Brain microvascular endothelial cell (primary cell): ENCODE measurements around the gene THSD4.

Source experiments
- DNase-seq: peaks from one replicate; pipeline ENCODE4 v3.0.0-alpha.2; 2020
- H3K27ac ChIP-seq: fragments of 250-450 bp; sonication (Bioruptor Pico); 2 replicates; pipeline ENCODE4 v1.5.1; 2020; ENCODE audit warnings: mild to moderate bottlenecking, moderate library complexity
- H3K27me3 ChIP-seq: fragments of 250-450 bp; sonication (Bioruptor Pico); replicated peaks from 2 replicates; pipeline ENCODE4 v1.5.1; 2020; ENCODE audit warnings: mild to moderate bottlenecking
- H3K36me3 ChIP-seq: fragments of 250-450 bp; sonication (Bioruptor Pico); replicated peaks from 2 replicates; pipeline ENCODE4 v1.5.1; 2020; ENCODE audit warnings: mild to moderate bottlenecking
- H3K4me3 ChIP-seq: 2 replicates; pipeline ENCODE4 v1.5.1; 2011; ENCODE audit warnings: low read depth, mild to moderate bottlenecking, control low read depth, low read length, moderate library complexity
- in situ Hi-C: cut with HindIII; loops from 2 replicates; pipeline ENCODE4 v1.10.0; 2017; ENCODE audit warnings: low sequenced_read_pairs, low pct_ligation_motif_present
- TF ChIP-seq, protein P1 (sequence below): IDR thresholded peaks from 2 replicates; pipeline ENCODE4 v1.5.1; 2011; ENCODE audit warnings: low read depth, mild to moderate bottlenecking, moderate library complexity, low read length, control low read depth, inconsistent platforms; ENCODE audit errors: missing control alignments

THSD4 gene

DNA sequence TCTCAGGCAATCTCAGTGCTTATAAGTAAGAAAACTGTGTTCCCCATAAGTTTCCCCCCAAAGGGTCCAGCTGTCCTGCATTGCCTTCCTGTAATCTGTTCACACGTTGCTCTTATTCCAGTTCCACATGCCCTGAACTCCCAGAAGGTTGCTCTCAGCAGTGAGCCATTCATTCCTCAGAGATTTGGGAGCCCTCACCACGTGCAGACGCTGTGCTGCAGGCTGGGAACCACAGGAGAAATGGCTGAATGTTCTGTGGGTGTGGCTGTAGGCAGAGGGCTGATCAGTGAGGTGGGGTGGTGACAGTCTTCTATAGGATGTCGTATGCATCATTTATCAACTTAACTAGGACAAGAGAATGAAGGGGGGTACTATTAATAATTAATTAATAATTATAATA lies 3.3 kb upstream of the THSD4 start:
- in situ Hi-C loops: loop anchor here (25.0 kb wide), 1 partner anchor 325 kb away; no protein-coding TSS in a partner anchor
- Histone ChIP-seq H3K4me3 (no peak overlapping the region), H3K27ac (no peak overlapping the region), H3K36me3 (no peaks in the 10 kb centered on the region), H3K27me3 (no peaks in the 10 kb centered on the region)
- TF ChIP-seq, protein P1, sequence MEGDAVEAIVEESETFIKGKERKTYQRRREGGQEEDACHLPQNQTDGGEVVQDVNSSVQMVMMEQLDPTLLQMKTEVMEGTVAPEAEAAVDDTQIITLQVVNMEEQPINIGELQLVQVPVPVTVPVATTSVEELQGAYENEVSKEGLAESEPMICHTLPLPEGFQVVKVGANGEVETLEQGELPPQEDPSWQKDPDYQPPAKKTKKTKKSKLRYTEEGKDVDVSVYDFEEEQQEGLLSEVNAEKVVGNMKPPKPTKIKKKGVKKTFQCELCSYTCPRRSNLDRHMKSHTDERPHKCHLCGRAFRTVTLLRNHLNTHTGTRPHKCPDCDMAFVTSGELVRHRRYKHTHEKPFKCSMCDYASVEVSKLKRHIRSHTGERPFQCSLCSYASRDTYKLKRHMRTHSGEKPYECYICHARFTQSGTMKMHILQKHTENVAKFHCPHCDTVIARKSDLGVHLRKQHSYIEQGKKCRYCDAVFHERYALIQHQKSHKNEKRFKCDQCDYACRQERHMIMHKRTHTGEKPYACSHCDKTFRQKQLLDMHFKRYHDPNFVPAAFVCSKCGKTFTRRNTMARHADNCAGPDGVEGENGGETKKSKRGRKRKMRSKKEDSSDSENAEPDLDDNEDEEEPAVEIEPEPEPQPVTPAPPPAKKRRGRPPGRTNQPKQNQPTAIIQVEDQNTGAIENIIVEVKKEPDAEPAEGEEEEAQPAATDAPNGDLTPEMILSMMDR: no peak
- no peak for DNase-seq

- in situ Hi-C loops: loop anchor here (25.0 kb wide), 1 partner anchor 325 kb away; no protein-coding TSS in a partner anchor
- Histone ChIP-seq H3K27me3 (no peaks in the 10 kb centered on the region), H3K27ac (no peak overlapping the region), H3K4me3 (no peak overlapping the region), H3K36me3 (no peaks in the 10 kb centered on the region)
- DNase-seq: peak; percentile 31
- TF ChIP-seq, protein P1: no peak
These were observed 2.8 kb upstream of the THSD4 start for GRCh38 chr15:71112429-71112828.

- Histone ChIP-seq H3K27me3 (no peaks in the 10 kb centered on the region), H3K27ac (no peak overlapping the region), H3K4me3 (no peak overlapping the region), H3K36me3 (no peaks in the 10 kb centered on the region)
- DNase-seq: no peak
- TF ChIP-seq, protein P1: no peak
- in situ Hi-C loops: loop anchor here (25.0 kb wide), 1 partner anchor 323 kb away; no protein-coding TSS in a partner anchor
These were observed 1.1 kb upstream of the THSD4 start for GRCh38 chr15:71114066-71114680.

DNA sequence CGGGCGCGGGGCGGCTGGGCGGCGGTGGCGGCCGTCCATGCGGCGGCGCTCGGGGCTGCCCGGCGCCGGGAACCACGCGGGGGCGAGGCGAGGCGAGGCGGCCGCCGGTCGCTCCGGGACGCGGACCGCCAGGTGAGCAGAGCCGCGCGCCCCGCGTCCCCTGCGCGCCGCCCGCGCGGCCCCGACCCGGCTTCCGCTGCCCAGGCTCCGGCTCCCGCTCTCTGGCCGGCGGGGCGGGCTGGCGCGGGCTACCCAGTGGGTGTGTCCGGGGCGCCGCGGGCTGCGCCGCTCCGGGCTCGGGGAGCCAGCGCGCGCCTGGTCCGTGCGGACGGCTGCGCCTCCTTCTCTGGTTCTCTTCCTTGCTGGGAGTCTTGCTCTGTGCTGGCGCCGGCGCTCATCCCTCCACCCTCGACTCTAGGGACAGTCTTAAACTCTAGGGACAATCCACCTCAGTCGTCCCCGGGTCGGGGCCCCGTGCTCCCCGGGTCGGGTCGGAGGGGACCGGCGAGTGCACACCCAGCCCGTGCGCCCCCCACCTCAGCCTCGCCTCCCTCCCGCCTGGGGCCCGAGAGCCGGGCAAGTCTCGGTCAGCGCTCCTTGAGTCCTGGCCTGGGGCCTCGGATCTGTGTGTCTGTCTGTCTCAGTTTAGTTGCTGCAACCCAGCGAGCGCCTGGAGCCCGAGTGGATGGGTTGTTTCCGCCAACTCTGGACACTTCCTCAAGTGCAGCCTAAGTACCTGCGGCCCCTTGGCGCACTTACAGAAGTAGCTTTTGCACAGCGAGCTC lies 488 bp downstream of the THSD4 start:
- TF ChIP-seq, protein P1: no peak
- Histone ChIP-seq H3K27me3 (no peaks in the 10 kb centered on the region), H3K36me3 (no peaks in the 10 kb centered on the region), H3K4me3 (peak overlapping the region; percentile 74), H3K27ac (peak overlapping the region; percentile 78)
- in situ Hi-C loops: loop anchor here (25.0 kb wide), 1 partner anchor 322 kb away; no protein-coding TSS in a partner anchor
- DNase-seq: peak; percentile 41

- H3K36me3 ChIP-seq: no peaks in the 10 kb centered on the region
- H3K4me3 ChIP-seq: peak overlapping the region; percentile 74
- TF ChIP-seq, protein P1: no peak
- peak; percentile 34 for DNase-seq
- in situ Hi-C loops: loop anchor here (25.0 kb wide), 1 partner anchor 321 kb away; no protein-coding TSS in a partner anchor
- H3K27ac ChIP-seq: peak overlapping the region; percentile 78
- H3K27me3 ChIP-seq: no peaks in the 10 kb centered on the region
These were observed 1.1 kb downstream of the THSD4 start for GRCh38 chr15:71116366-71116765.
